GM04504 (cell line): ENCODE data around the gene USP38.

Source experiments
- DNase-seq: peaks from one replicate; pipeline ENCODE4 v3.0.0-alpha.2; 2012; ENCODE audit warnings: low read depth

Gene USP38

GRCh38 chr4:143270256-143270838, 85.6 kb downstream of the USP38 start:
- DNase-seq = no peak
